ENCODE results near the gene WWP2. TPM values are rescaled to one million over a fixed set of nuclear protein-coding genes. Genes with fewer than 3 reads are reported as not detected.
"Not testable (repeated sequence)": the region's sequence is repeated elsewhere in the genome, so short reads cannot be mapped to it uniquely, and the experiment has no call there.

Gene WWP2
- total RNA-seq, 1 donor from 2014 or later: 8.4 TPM

GRCh38 chr16:69942627-69943170 lies 180.6 kb downstream of the WWP2 start:
- DNase-seq (ENCODE audit: low spot score): no peak

GRCh38 chr16:69943241-69944036 lies 181.3 kb downstream of the WWP2 start:
- DNase-seq (ENCODE audit: low spot score): not testable (repeated sequence)

- not testable (repeated sequence) for DNase-seq (ENCODE audit: low spot score)
Observed at GRCh38 chr16:69950411-69950810, 188.3 kb downstream of the WWP2 start.

GRCh38 chr16:69951017-69951671 lies 189.0 kb downstream of the WWP2 start, which contains the start of gene CLEC18A:
Gene CLEC18A, plus strand, starts transcription at chr16:69951334. Its CDS starts 33 bp downstream, at chr16:69951367.
- DNase-seq (ENCODE audit: low spot score): not testable (repeated sequence)

GRCh38 chr16:69951672-69952031 lies 189.5 kb downstream of the WWP2 start:
- DNase-seq (ENCODE audit: low spot score): not testable (repeated sequence)

GRCh38 chr16:69952116-69952515 lies 190.0 kb downstream of the WWP2 start:
- DNase-seq (ENCODE audit: low spot score): not testable (repeated sequence)

GRCh38 chr16:69952572-69953355 lies 190.6 kb downstream of the WWP2 start:
- not testable (repeated sequence) for DNase-seq (ENCODE audit: low spot score)

- DNase-seq (ENCODE audit: low spot score): not testable (repeated sequence)
Observed at GRCh38 chr16:69954241-69954640, 192.1 kb downstream of the WWP2 start.

- not testable (repeated sequence) for DNase-seq (ENCODE audit: low spot score)
Observed at GRCh38 chr16:69963312-69963711, 201.2 kb downstream of the WWP2 start.

GRCh38 chr16:69964960-69965660 lies 203.0 kb downstream of the WWP2 start:
- DNase-seq (ENCODE audit: low spot score): peak; percentile 65

GRCh38 chr16:69965661-69966054 lies 203.5 kb downstream of the WWP2 start:
- not testable (repeated sequence) for DNase-seq (ENCODE audit: low spot score)

GRCh38 chr16:69967688-69968087 lies 205.6 kb downstream of the WWP2 start:
- not testable (repeated sequence) for DNase-seq (ENCODE audit: low spot score)

- DNase-seq (ENCODE audit: low spot score): not testable (repeated sequence)
Observed at GRCh38 chr16:69968125-69968524, 206.0 kb downstream of the WWP2 start.

GRCh38 chr16:69969657-69970056 lies 207.5 kb downstream of the WWP2 start:
- DNase-seq (ENCODE audit: low spot score): not testable (repeated sequence)

- not testable (repeated sequence) for DNase-seq (ENCODE audit: low spot score)
Observed at GRCh38 chr16:69972120-69972519, 210.0 kb downstream of the WWP2 start.

GRCh38 chr16:69972935-69973334 lies 210.8 kb downstream of the WWP2 start:
- not testable (repeated sequence) for DNase-seq (ENCODE audit: low spot score)

- not testable (repeated sequence) for DNase-seq (ENCODE audit: low spot score)
Observed at GRCh38 chr16:69985196-69985595, 223.1 kb downstream of the WWP2 start.
